Stimulated activated CD8-positive, alpha-beta memory T cell treated with anti-CD3 and anti-CD28 coated beads, Interleukin-12 subunit alpha, Interleukin-12 subunit beta, amount 100 ng/mL, for 24 hours (primary cell): ENCODE data around the gene VTI1B.
"Not testable (repeated sequence)": the region's sequence is repeated elsewhere in the genome, so short reads cannot be mapped to it uniquely, and the experiment has no call there.

ENCODE experiments used
- DNase-seq: peaks from one replicate; pipeline ENCODE4 v3.0.0-alpha.2; 2020; ENCODE audit errors: extremely low read depth

Gene VTI1B, protein sequence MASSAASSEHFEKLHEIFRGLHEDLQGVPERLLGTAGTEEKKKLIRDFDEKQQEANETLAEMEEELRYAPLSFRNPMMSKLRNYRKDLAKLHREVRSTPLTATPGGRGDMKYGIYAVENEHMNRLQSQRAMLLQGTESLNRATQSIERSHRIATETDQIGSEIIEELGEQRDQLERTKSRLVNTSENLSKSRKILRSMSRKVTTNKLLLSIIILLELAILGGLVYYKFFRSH

DNA sequence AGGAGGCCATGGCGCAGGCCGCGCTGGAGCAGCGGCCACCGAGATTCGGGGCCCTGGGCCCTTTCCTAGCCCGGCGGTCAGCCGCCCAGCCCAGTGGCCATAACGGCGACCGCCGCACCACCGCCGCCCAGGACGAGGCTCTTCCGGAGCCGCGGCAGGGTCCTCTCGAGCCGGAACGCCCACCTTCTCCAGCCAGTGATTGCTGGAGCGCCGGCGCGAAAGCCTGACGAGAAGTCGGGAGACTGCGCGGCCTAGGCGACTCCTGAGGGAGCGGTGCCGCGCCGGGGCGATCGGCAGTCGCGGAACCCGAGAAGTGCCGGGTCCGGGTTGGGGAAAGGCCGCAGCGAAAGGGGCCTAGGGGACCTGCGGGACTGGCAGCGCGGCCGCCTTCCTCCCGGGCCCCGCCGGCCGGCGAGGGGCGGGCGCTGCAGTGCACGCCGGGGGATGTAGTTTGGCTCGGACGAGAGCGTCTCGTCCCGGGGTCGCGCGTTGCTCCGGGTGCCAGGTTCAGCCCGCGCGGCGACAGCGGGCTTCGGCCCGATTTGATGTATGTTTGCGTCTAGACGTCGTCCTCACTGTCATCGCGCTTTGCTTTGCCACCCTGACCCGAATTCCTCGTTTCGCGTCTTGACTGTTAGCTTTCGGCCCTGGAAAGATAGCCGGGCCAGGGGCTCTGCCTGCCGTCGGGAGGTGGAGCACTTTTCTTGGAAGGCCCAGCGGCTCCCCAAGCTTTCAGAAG, at the start of gene VTI1B:
TSS of gene VTI1B (minus strand) at position 153 of the 739 bp plus-strand sequence. CDS start at position 10, 143 bp downstream.
- DNase-seq = peak; percentile 48

GRCh38 chr14:67722293-67722692, 47.9 kb upstream of the VTI1B start:
- DNase-seq = no peak

DNA sequence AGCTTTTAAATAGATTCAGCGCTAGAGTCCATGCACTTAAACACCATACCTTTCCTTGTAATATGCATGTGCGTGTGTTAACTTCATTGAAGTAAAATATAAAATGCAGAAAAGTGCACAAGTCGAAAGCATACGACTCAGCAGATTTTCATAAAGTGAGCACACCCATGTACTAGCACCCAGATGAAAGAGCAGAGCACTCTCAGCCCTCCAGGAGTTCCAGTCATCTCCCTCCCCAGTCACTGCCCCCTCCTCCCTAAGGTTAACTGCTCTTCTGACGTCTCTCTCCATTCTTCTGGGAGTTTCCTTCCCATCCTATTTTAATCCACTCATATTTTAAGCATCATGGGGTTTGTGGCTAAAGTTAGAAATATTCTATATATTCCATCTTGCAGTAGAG, 47.4 kb upstream of the VTI1B start:
- DNase-seq = no peak

DNA sequence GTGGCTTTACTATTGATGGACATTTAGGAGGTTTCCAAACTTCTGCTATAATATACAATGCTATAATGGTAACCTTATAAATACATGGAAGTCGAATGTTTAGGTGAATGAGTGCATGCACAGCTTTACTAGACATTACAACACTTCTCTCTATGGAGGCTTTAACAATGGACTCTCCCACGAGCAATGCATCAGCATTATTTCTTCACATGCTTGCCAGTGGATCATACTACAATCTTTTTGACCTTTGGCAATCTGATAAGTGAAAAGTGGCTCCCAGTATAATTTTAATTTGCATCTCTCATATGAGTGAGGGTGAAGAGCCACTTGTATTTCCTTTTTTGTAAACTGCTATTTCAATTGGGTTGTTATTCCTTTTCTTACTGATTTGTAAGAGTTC, 45.4 kb upstream of the VTI1B start:
- DNase-seq = no peak

- not testable (repeated sequence) for DNase-seq
These were observed 45.0 kb upstream of the VTI1B start for GRCh38 chr14:67719385-67719784.

DNA sequence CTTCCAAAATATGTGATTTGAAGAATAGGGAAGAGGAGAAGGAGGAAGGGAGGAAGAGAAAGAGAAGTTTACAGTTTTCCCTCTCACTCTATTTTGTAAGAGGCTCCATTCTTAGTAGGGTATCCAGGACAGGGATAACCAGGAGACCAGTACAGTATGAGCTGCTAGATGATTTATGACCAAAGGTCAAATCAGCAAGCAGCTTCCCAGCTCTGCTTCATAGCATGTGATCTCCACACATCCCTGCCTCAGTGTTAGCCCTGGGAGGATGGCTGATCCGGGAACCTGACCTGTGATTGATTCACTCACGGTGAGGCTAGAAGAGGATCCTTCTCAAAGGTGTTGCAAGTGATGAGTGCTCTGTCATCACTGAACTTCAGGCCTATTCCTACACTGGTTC, 43.8 kb upstream of the VTI1B start:
- no peak for DNase-seq

DNA sequence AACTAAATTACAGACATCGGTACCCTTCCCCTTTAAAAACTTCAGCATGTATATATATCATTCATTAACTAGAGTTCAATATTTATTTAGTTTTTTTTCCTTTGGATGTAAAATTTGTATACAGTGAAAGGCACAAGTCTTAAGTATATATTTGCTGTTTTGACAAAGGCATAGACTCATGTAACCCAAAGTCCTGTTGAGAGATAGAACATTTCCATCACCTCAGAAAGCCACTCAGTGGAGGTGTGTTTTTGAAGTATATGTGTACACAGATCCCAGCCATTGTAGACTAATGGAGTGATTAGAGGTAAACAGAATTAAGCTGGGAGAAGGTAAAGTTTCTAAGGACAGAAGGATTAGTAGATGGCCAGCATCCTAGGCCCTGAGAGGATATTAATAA, 42.6 kb upstream of the VTI1B start:
- no peak for DNase-seq

DNA sequence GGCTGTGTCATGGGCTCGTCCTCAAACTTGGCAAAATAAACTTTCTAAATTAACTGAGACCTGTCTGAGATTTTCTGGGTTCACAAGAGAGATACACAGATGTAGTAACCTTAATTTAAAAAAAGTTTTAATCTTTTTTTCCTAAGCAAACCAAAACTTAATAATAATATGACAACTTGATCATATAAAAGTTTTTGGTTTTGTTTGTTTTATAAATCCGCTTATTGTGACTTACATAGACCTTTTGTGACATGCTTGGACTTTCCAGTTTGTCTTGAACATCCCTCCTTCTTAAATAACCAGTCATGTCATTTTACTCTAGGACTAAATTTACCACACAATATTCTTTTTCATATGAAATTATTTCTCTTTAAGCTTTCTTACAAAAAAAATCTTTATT, 35.8 kb upstream of the VTI1B start:
- DNase-seq = no peak

DNA sequence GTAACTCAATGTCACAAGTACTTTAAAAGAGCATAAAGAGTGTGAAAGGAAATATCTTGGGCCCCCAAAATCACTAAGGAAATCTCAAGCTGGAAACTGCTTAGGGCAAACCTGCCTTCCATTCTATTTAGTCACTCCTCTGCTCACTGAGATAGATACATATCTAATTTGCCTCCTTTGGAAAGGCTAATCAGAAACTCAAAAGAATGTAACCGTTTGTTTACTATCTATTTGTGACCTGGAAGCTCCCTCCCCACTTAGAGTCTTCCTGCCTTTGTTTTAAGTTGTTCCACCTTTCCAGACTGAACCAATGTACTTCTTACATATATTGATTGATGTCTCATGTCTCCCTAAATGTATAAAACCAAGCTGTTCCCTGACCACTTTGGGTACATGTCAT, 35.4 kb upstream of the VTI1B start:
- not testable (repeated sequence) for DNase-seq

- DNase-seq = not testable (repeated sequence)
These were observed 34.9 kb upstream of the VTI1B start for GRCh38 chr14:67709346-67709745.

- DNase-seq = no peak
These were observed 30.8 kb upstream of the VTI1B start for GRCh38 chr14:67705211-67705610.

DNA sequence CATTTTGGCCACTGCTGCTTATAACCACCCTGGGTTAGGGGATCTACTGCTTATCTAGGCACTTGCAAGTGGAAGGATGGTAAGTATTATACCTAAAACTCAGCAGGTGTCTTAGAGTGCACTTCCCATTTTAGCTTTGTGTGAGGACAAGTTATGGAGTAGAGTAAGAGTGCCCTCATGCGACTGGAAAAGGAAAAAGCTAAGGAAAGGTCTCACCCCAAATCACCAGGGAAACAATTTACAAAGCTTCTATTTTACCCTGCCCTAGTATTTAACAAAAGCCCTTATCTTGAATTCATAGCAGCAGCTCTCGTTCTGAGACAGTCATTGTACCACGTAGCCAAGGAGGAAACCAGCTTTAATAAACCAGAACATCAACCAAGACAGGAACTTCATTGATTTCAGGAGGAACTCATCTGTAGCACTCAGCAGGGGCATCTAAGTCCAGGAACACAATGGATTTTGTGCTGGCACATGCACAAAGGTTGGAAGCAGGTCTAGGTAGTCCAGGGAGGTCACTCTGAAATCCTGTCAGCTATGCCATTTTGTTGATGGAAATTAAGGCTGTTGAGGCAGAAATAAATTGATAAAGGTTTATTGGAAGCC, 30.2 kb upstream of the VTI1B start:
- DNase-seq = no peak

- no peak for DNase-seq
These were observed 29.6 kb upstream of the VTI1B start for GRCh38 chr14:67703997-67704396.

GRCh38 chr14:67701492-67701891, 27.1 kb upstream of the VTI1B start, which contains the start of gene RDH12:
RDH12 (plus strand) TSS chr14:67701886; CDS start chr14:67722643, 20,757 bp downstream.
- DNase-seq = not testable (repeated sequence)

DNA sequence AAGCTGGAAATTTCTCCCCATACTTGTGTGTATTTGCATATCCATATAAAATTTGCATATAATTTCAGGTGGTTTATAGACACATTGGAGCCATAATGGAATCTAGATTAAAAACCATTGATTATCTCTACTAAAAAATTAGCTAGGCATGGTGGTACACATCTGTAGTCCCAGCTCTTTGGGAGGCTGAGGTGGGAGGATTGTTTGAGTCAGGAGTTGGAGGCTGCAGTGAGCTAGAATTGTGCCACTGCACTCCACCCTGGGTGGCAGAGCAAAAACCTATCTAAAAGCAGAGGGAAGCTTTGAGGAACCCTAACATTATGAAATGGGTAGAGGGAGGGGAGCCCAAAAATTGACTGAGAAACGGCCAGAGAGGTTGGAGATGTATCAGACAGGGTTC, 23.7 kb upstream of the VTI1B start:
- DNase-seq = no peak

DNA sequence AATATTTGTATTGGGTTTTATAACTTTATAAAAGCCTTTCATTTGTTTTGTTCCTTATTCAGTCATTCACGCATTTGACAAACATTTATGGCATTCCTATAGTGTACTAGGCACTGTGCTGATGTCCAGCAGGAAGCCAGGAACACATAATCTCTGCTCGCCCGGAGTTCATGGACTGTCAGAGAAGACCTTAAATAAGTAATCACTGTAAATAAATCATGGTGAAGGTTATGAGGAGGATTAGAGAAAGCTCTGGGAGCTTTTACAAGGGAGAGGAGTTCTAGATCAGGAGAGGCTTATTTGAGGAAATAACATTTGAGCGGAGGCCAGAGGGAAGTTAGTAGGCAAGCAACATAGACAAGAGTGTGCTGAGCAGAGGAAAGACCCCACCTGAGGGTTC, 22.6 kb upstream of the VTI1B start:
- DNase-seq = no peak

DNA sequence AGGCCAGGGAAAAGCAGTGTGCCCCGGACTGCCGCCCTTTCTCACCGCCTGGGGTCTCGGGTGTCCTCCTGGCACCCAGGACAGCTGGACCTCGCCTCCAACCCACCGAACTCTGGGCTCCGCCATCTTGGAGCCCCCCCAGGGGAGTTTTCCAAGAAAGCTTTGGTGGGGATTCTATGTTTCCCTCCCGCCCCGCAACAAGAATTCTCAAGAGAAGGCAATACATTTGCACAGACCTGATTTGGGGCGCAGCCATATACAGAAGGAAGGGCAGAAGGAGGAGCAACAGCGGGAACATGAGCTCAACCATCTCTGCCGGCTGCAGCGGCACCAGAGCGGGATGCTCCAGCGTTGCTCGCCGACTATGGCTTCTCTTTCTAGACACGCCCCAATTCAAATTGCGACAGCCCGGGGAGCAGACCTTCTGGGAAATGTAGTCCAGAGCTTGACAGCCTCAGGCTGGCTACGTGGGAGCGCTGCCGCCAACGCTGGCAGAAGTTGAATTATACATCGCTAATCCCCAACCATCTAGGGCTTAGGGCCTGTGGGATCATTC, 21.0 kb upstream of the VTI1B start, which contains the start of gene RDH11:
TSS of gene RDH11 (minus strand) at position 371 of the 556 bp plus-strand sequence. CDS start at position 310, 61 bp downstream.
- peak; percentile 59 for DNase-seq

DNA sequence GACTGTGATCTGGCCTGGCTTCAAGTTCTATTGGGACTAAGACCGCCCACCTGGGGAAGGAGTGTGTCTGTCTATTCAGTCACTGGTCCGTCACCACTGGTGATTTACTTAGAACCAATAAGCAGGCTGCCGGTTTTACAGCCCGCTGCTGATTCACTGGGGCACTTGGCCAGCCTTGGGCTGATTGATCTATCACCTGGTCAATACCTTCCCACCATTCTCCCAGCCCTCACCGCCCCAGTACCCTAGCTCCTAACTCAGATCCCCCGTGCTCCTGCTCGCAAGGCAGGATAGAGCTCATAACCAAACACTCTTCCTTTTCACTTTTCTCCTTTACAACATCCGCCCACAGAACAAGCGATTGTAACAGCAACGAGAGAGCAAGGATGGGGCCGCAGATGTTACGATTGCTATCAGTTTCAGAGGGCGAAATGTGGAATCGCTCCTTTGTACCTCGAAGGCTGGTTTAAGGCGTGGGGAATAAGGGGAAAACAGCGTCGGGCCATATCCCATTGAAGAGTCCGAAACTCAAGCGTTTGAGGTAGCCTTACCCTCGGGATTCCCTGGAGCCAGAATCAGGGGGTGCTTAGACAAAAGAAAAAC, 20.5 kb upstream of the VTI1B start:
- DNase-seq = peak; percentile 60

GRCh38 chr14:67690011-67690410, 15.6 kb upstream of the VTI1B start:
- DNase-seq = no peak

DNA sequence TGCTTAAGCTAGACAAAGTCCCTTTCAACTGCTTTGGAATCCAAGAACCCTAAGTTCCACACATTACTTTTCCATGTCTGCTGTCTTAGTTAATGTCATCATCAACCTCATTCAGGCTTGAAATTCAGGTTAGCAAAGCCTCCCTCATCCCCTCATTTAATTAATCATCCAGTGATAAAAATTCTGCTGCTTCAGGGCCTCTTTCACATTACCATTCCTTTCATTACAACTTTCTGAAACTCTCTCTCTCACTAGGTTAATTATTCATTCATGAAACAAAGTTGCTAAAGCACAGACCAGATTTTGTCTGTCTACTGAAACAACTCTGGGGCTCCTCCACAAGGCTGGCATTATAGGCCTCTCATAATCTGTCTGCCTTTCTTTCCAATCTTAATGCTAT, 9.4 kb upstream of the VTI1B start:
- DNase-seq = no peak

GRCh38 chr14:67680941-67681340, 6.5 kb upstream of the VTI1B start:
- DNase-seq = no peak

DNA sequence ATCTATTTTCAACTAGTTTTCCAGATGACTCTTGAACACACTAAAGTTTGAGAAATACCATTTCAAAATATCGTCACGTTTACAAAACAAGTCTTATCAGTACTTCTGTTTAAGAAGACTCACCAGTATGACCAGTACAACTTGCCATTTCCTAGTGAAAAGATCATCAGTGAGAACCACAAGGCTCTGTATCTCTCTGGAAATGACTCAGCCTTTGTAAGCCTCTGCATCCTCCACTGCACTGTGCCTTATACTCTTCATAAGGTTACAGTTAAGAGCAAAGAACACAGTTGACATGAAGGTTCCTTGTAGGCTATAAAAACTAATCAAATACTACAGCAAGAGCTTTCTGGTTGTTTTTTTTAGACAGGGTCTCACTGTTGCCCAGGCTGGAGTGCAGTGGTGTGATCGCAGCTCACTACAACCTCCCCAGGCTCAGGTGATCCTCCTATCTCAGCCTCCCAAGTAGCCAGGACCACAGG, 5.7 kb upstream of the VTI1B start:
- DNase-seq = no peak
